Fibroblast of pulmonary artery (primary cell): ENCODE data around the gene RAPGEF3.

Experiments
- DNase-seq: peaks from one replicate; pipeline ENCODE4 v3.0.0-alpha.2; 2010; ENCODE audit warnings: low read depth
- H3K4me3 ChIP-seq: replicated peaks from 2 replicates; pipeline ENCODE4 v1.5.1; 2011; ENCODE audit warnings: low read depth, mild to moderate bottlenecking, control low read depth, low read length, moderate library complexity
- CTCF ChIP-seq: IDR thresholded peaks from 2 replicates; pipeline ENCODE4 v1.5.1; 2011; ENCODE audit warnings: mild to moderate bottlenecking, control low read depth, low read length, inconsistent platforms; ENCODE audit errors: missing control alignments

RAPGEF3 gene

GRCh38 chr12:47751561-47751960 lies 7.1 kb downstream of the RAPGEF3 start:
- no peak for TF ChIP-seq CTCF
- no peak for DNase-seq
- no peak overlapping the region for H3K4me3 ChIP-seq

- DNase-seq, result no peak
- H3K4me3 ChIP-seq, result no peak overlapping the region
- TF ChIP-seq CTCF, result no peak
Measured at GRCh38 chr12:47750916-47751470, 7.7 kb downstream of the RAPGEF3 start.

- no peak for DNase-seq
- H3K4me3 ChIP-seq, result no peak overlapping the region
- no peak for TF ChIP-seq CTCF
Measured at GRCh38 chr12:47750229-47750798, 8.4 kb downstream of the RAPGEF3 start.

GRCh38 chr12:47748899-47749298 lies 9.8 kb downstream of the RAPGEF3 start:
- TF ChIP-seq CTCF, result no peak

GRCh38 chr12:47748507-47748828 lies 10.2 kb downstream of the RAPGEF3 start:
- DNase-seq, result no peak
- H3K4me3 ChIP-seq, result no peak overlapping the region
- TF ChIP-seq CTCF, result no peak

More at GRCh38 chr12:47748899-47749298, 9.8 kb downstream of the RAPGEF3 start:
- H3K4me3 ChIP-seq, result no peak overlapping the region
- DNase-seq, result no peak

- TF ChIP-seq CTCF, result no peak
- H3K4me3 ChIP-seq, result no peak overlapping the region
- no peak for DNase-seq
Measured at GRCh38 chr12:47747596-47748506, 10.8 kb downstream of the RAPGEF3 start.

- no peak overlapping the region for H3K4me3 ChIP-seq
- DNase-seq, result no peak
- TF ChIP-seq CTCF, result no peak
Measured at GRCh38 chr12:47747126-47747525, 11.6 kb downstream of the RAPGEF3 start.
